ENCODE results near the gene DNAJB2.
"Not testable (repeated sequence)": the region's sequence is repeated elsewhere in the genome, so short reads cannot be mapped to it uniquely, and the experiment has no call there.

Gene DNAJB2

GRCh38 chr2:219252084-219252483, 27.1 kb upstream of the DNAJB2 start:
- no peaks in the 10 kb centered on the region for H3K9me3 Mint-ChIP-seq (ENCODE audit: low read depth)
- peak overlapping the region; percentile 97 for H3K4me3 Mint-ChIP-seq
- H3K27me3 Mint-ChIP-seq: no peaks in the 10 kb centered on the region
- H3K4me1 Mint-ChIP-seq (ENCODE audit: low read depth): peaks cover 68% of the 10 kb centered on the region
- peaks cover 3% of the 10 kb centered on the region for H3K36me3 Mint-ChIP-seq
- H3K27ac Mint-ChIP-seq: peak overlapping the region; percentile 91

- Mint-ChIP-seq H3K4me3 (peak overlapping the region; percentile 97), H3K36me3 (peaks cover 3% of the 10 kb centered on the region)
These were observed 26.6 kb upstream of the DNAJB2 start for GRCh38 chr2:219252570-219252899.

GRCh38 chr2:219252900-219253752, 26.0 kb upstream of the DNAJB2 start, which contains the start of gene TUBA4B:
Gene TUBA4B (plus strand): TSS chr2:219253243. CDS start chr2:219253408, 165 bp downstream.
- Mint-ChIP-seq H3K36me3 (peaks cover 3% of the 10 kb centered on the region), H3K4me3 (peak within 1 kb of the TSS; percentile 97), H3K4me1 (ENCODE audit: low read depth) (peaks cover 58% of the 10 kb centered on the region), H3K9me3 (ENCODE audit: low read depth) (no peaks in the 10 kb centered on the region), H3K27me3 (no peaks in the 10 kb centered on the region), H3K27ac (peak within 1 kb of the TSS; percentile 95)

More at GRCh38 chr2:219252570-219252899, 26.6 kb upstream of the DNAJB2 start:
- Mint-ChIP-seq H3K9me3 (ENCODE audit: low read depth) (no peaks in the 10 kb centered on the region), H3K27ac (peak overlapping the region; percentile 91), H3K4me1 (ENCODE audit: low read depth) (peaks cover 64% of the 10 kb centered on the region), H3K27me3 (no peaks in the 10 kb centered on the region)

GRCh38 chr2:219253753-219254589, 25.2 kb upstream of the DNAJB2 start, which contains the start of gene TUBA4A:
Gene TUBA4A (minus strand): TSS chr2:219253918. CDS start chr2:219253858, 60 bp downstream.
- Mint-ChIP-seq H3K27me3 (no peaks in the 10 kb centered on the region), H3K4me3 (peak within 1 kb of the TSS; percentile 97), H3K9me3 (ENCODE audit: low read depth) (no peaks in the 10 kb centered on the region), H3K27ac (peak within 1 kb of the TSS; percentile 95), H3K4me1 (ENCODE audit: low read depth) (peaks cover 49% of the 10 kb centered on the region), H3K36me3 (peaks cover 3% of the 10 kb centered on the region)

GRCh38 chr2:219254590-219255201, 24.5 kb upstream of the DNAJB2 start:
- peak overlapping the region; percentile 87 for H3K4me3 Mint-ChIP-seq
- peak overlapping the region; percentile 95 for H3K27ac Mint-ChIP-seq
- H3K9me3 Mint-ChIP-seq (ENCODE audit: low read depth): no peaks in the 10 kb centered on the region
- H3K27me3 Mint-ChIP-seq: peaks cover under 1% of the 10 kb centered on the region
- H3K4me1 Mint-ChIP-seq (ENCODE audit: low read depth): peaks cover 45% of the 10 kb centered on the region
- peaks cover 3% of the 10 kb centered on the region for H3K36me3 Mint-ChIP-seq

GRCh38 chr2:219258942-219259341, 20.2 kb upstream of the DNAJB2 start:
- not testable (repeated sequence) for H3K9me3 Mint-ChIP-seq (ENCODE audit: low read depth); H3K36me3 Mint-ChIP-seq; H3K27ac Mint-ChIP-seq; H3K4me3 Mint-ChIP-seq; H3K27me3 Mint-ChIP-seq
- H3K4me1 Mint-ChIP-seq (ENCODE audit: low read depth): peaks cover 27% of the 10 kb centered on the region

GRCh38 chr2:219261024-219261855, 17.9 kb upstream of the DNAJB2 start:
- Mint-ChIP-seq H3K36me3 (no peaks in the 10 kb centered on the region), H3K27ac (no peak overlapping the region), H3K4me1 (ENCODE audit: low read depth) (peaks cover 15% of the 10 kb centered on the region), H3K4me3 (no peak overlapping the region), H3K27me3 (peaks cover 2% of the 10 kb centered on the region), H3K9me3 (ENCODE audit: low read depth) (no peaks in the 10 kb centered on the region)

GRCh38 chr2:219266232-219266631, 12.9 kb upstream of the DNAJB2 start:
- Mint-ChIP-seq H3K27me3 (no peaks in the 10 kb centered on the region), H3K4me1 (ENCODE audit: low read depth) (peaks cover 6% of the 10 kb centered on the region), H3K27ac (no peak overlapping the region), H3K9me3 (ENCODE audit: low read depth) (no peaks in the 10 kb centered on the region), H3K36me3 (no peaks in the 10 kb centered on the region), H3K4me3 (no peak overlapping the region)

GRCh38 chr2:219266886-219267285, 12.3 kb upstream of the DNAJB2 start:
- Mint-ChIP-seq H3K4me3 (no peak overlapping the region), H3K36me3 (no peaks in the 10 kb centered on the region), H3K27ac (no peak overlapping the region), H3K4me1 (ENCODE audit: low read depth) (no peaks in the 10 kb centered on the region), H3K9me3 (ENCODE audit: low read depth) (no peaks in the 10 kb centered on the region), H3K27me3 (no peaks in the 10 kb centered on the region)

- H3K4me1 Mint-ChIP-seq (ENCODE audit: low read depth): no peaks in the 10 kb centered on the region
- H3K27ac Mint-ChIP-seq: no peak overlapping the region
- H3K9me3 Mint-ChIP-seq (ENCODE audit: low read depth): no peaks in the 10 kb centered on the region
- H3K36me3 Mint-ChIP-seq: no peaks in the 10 kb centered on the region
- H3K4me3 Mint-ChIP-seq: no peak overlapping the region
- no peaks in the 10 kb centered on the region for H3K27me3 Mint-ChIP-seq
These were observed 10.9 kb upstream of the DNAJB2 start for GRCh38 chr2:219268294-219268693.

- no peaks in the 10 kb centered on the region for H3K9me3 Mint-ChIP-seq (ENCODE audit: low read depth)
- no peaks in the 10 kb centered on the region for H3K4me1 Mint-ChIP-seq (ENCODE audit: low read depth)
- H3K4me3 Mint-ChIP-seq: no peak overlapping the region
- H3K36me3 Mint-ChIP-seq: no peaks in the 10 kb centered on the region
- H3K27ac Mint-ChIP-seq: no peak overlapping the region
- no peaks in the 10 kb centered on the region for H3K27me3 Mint-ChIP-seq
These were observed 9.7 kb upstream of the DNAJB2 start for GRCh38 chr2:219269362-219270054.

- H3K27me3 Mint-ChIP-seq: no peaks in the 10 kb centered on the region
- H3K36me3 Mint-ChIP-seq: no peaks in the 10 kb centered on the region
- no peaks in the 10 kb centered on the region for H3K4me1 Mint-ChIP-seq (ENCODE audit: low read depth)
- H3K4me3 Mint-ChIP-seq: no peak overlapping the region
- H3K27ac Mint-ChIP-seq: no peak overlapping the region
- no peaks in the 10 kb centered on the region for H3K9me3 Mint-ChIP-seq (ENCODE audit: low read depth)
These were observed 9.2 kb upstream of the DNAJB2 start for GRCh38 chr2:219270055-219270372.

- Mint-ChIP-seq H3K4me1 (ENCODE audit: low read depth) (no peaks in the 10 kb centered on the region), H3K27ac (no peak overlapping the region), H3K36me3 (no peaks in the 10 kb centered on the region), H3K27me3 (no peaks in the 10 kb centered on the region), H3K4me3 (no peak overlapping the region), H3K9me3 (ENCODE audit: low read depth) (no peaks in the 10 kb centered on the region)
These were observed 8.1 kb upstream of the DNAJB2 start for GRCh38 chr2:219271021-219271420.

- Mint-ChIP-seq H3K4me1 (ENCODE audit: low read depth) (peaks cover 1% of the 10 kb centered on the region), H3K27ac (no peak overlapping the region)
These were observed 6.8 kb upstream of the DNAJB2 start for GRCh38 chr2:219272356-219272755.

More at GRCh38 chr2:219272356-219272755, 6.8 kb upstream of the DNAJB2 start:
- no peaks in the 10 kb centered on the region for H3K27me3 Mint-ChIP-seq
- H3K36me3 Mint-ChIP-seq: no peaks in the 10 kb centered on the region
- H3K4me3 Mint-ChIP-seq: no peak overlapping the region
- no peaks in the 10 kb centered on the region for H3K9me3 Mint-ChIP-seq (ENCODE audit: low read depth)
